Pancreas (tissue), 10 donors: ENCODE data around the gene RAF1. TPM values are rescaled to one million over a fixed set of nuclear protein-coding genes. Genes with fewer than 3 reads are reported as not detected.
"Not testable (repeated sequence)": the region's sequence is repeated elsewhere in the genome, so short reads cannot be mapped to it uniquely, and the experiment has no call there.

ENCODE experiments used
- ATAC-seq, 4 donors: fragments of 200-7000 bp; cut with Tn5 transposase; one replicate each; pipeline versions ENCODE4 v1.8.0 to v1.9.1; 2020; ENCODE audit warnings: mild to moderate bottlenecking in 4 of 4, moderate library complexity in 4 of 4
- DNase-seq, 6 donors: peaks; one replicate each; pipeline ENCODE4 v3.0.0-alpha.2; 2020
- FAIRE-seq: peaks from 2 replicates; lab custom pipeline; 2012; peaks lifted over from hg19 to GRCh38; lab: Jason Lieb, UNC
- H3K27ac ChIP-seq, 4 donors: fragments of 200-600 bp; sonication (generic); 1 replicate in 3 of 4; 2 replicates in 1 of 4; pipeline versions ENCODE4 v1.5.0 to v1.8.0; 2020
- H3K27me3 ChIP-seq, 4 donors: fragments of 200-600 bp; one replicate each; pipeline ENCODE4 v1.8.0; 2021
- H3K36me3 ChIP-seq, 3 donors: fragments of 200-600 bp; sonication (generic) in 1 of 3; one replicate each; pipeline versions ENCODE4 v1.5.0 to v1.8.0; 2020 to 2021
- H3K4me1 ChIP-seq, 3 donors: fragments of 200-600 bp; one replicate each; pipeline ENCODE4 v1.8.0; 2021
- H3K4me3 ChIP-seq, 4 donors: fragments of 200-600 bp; sonication (generic) in 2 of 4; one replicate each; pipeline versions ENCODE4 v1.5.0 to v1.8.0; 2020 to 2021
- H3K9me3 ChIP-seq, 4 donors: fragments of 200-600 bp; one replicate each; pipeline ENCODE4 v1.8.0; 2021
- CTCF ChIP-seq, 4 donors: fragments of 200-600 bp; sonication (generic) in 3 of 4; IDR thresholded peaks; one replicate each; pipeline versions ENCODE4 v1.5.0 to v1.8.0; 2021; ENCODE audit warnings: antibody characterized with exemption in 4 of 4
- WGBS, 2 donors: extraction: QIAGEN DNeasy Blood & Tissue Kit; methylation state at CpG; one replicate each; pipeline ENCODE4 v1.1.7; 2013; 5-methylcytosine and 5-hydroxymethylcytosine counted together
- intact Hi-C, 3 donors: fragments of 100-400 bp; cut with DNase I; formaldehyde crosslinking; loops; one replicate each; pipeline versions ENCODE4 v1.11.1 to v1.14.2; 2022
- polyA plus RNA-seq, 2 donors: library from polyadenylated mRNA; stranded (reverse); fragments of 200-250 nt; gene quantifications; one replicate each; pipeline ENCODE4 v1.2.3, GENCODE V29; 2013
- total RNA-seq, 6 donors: library from RNA; stranded (reverse); fragmentation: NEBNext Ultra II Directional in 4 of 6; extraction: Animal tissue kit (Norgen Biotek cat#: 25700) in 4 of 6; gene quantifications; one replicate each; pipeline versions ENCODE4 v1.2.1 to v1.2.4, GENCODE V29; 2021 to 2023
- donor health status: healthy with polysubstance abuse.
- donor health status: DM: no; HTN: no; CAD: no; lungs with moderate emphysema.
- donor health status: DM: no; HTN: no; CAD: no.
- donor health status: control.
- donor health status: control.
- donor health status: Bipolar disorder and iron deficiency.
- donor health status: DM: yes; HTN: yes; CAD: no.
- donor health status: DM: no; HTN: no; CAD: no.
- donor health status: DM: no; HTN: no; CAD: no.
- donor health status: DM: yes; HTN: yes; CAD: no.

The RAF1 gene
- total and polyA plus RNA-seq, 8 donors = 29.1 to 46.9 (median 38.1) TPM

DNA sequence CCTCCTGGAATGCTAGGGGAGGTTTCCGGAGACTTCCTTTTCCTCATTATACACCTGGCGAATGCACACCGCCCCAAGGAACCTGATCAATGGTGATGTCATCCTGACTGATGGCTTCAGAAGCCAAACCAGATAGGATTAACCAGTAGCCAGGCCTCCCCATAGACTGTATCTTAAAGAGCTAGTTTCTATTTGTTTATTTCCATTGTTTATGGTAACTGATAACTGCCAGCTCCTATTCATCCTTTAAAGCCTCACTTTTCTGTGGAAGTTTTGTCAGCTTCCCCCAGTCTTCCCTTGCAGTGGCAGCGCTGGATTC lies 118.5 kb downstream of the RAF1 start, which contains the start of gene MKRN2OS:
TSS of gene MKRN2OS (minus strand) at position 27 of the 319 bp plus-strand sequence. CDS start 35 bp downstream, outside the sequence.
- Histone ChIP-seq H3K36me3 (no peaks in the 10 kb centered on the region), H3K27ac (peak within 1 kb of the TSS; percentile 44 to 69 (median 56)), H3K9me3 (no peaks in the 10 kb centered on the region), H3K4me3 (peak within 1 kb of the TSS; percentile 19 to 57 (median 36)), H3K27me3 (no peaks in the 10 kb centered on the region), H3K4me1 (peaks cover 0 to 5% (median 0%) of the 10 kb centered on the region in 3 donors)
- TF ChIP-seq CTCF (IDR thresholded peaks at IDR 0.05) = no peak
- FAIRE-seq (no peak), ATAC-seq (peak; percentile 97 to 98 (median 98)), DNase-seq (peak; percentile 65 to 82 (median 72))
- intact Hi-C loops = no loop called here
- WGBS, 2 donors = 17 to 22% methylated on average over 4 of the region's 4 CpGs

- Histone ChIP-seq H3K4me1 (peaks cover 0 to 5% (median 0%) of the 10 kb centered on the region in 3 donors), H3K27ac (peak overlapping the region; percentile 44 to 69 (median 56)), H3K36me3 (no peaks in the 10 kb centered on the region), H3K9me3 (no peaks in the 10 kb centered on the region), H3K4me3 (peak overlapping the region; percentile 19 to 57 (median 36)), H3K27me3 (no peaks in the 10 kb centered on the region)
- WGBS, 2 donors = 27 to 29% methylated on average over 11 of the region's 11 CpGs
- TF ChIP-seq CTCF (IDR thresholded peaks at IDR 0.05) = no peak
- DNase-seq (no peak), FAIRE-seq (no peak), ATAC-seq (peak; percentile 23 to 40 (median 28))
- intact Hi-C loops = no loop called here
Observed at GRCh38 chr3:12544652-12545472, 119.1 kb downstream of the RAF1 start.

DNA sequence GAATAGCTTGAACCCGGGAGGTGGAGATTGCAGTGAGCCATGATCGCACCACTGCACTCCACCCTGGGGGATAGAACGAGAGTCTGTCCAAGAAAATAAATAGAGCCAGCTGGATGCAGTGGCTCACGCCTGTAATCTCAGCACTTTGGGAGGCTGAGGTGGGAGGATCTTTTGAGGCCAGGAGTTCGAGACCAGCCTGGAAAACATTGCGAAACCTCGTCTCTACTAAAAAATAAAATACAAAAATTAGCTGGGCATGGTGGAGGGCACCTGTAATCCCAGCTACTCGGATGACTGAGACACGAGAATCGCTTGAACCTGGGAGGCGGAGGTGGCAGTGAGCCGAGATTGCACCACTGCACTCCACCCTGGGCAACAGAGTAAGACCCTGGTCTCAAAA lies 120.4 kb downstream of the RAF1 start:
- H3K9me3 ChIP-seq, intact Hi-C loops, ATAC-seq, H3K4me1 ChIP-seq, H3K36me3 ChIP-seq, H3K27ac ChIP-seq, H3K27me3 ChIP-seq, DNase-seq, H3K4me3 ChIP-seq, FAIRE-seq: not testable (repeated sequence)
- 89% methylated on average over 12 of the region's 12 CpGs for WGBS, 2 donors

- no peak for TF ChIP-seq CTCF (IDR thresholded peaks at IDR 0.05)
- no peak for DNase-seq
- no peak for ATAC-seq
- Histone ChIP-seq H3K4me3 (no peak overlapping the region), H3K27me3 (no peaks in the 10 kb centered on the region), H3K4me1 (peaks cover 0 to 5% (median 0%) of the 10 kb centered on the region in 3 donors), H3K9me3 (no peaks in the 10 kb centered on the region), H3K27ac (no peak overlapping the region), H3K36me3 (no peaks in the 10 kb centered on the region)
- FAIRE-seq = no peak
- WGBS, 2 donors = 66 to 71% methylated on average over 8 of the region's 8 CpGs
- intact Hi-C loops = no loop called here
Observed at GRCh38 chr3:12541625-12542024, 122.3 kb downstream of the RAF1 start.

- intact Hi-C loops = no loop called here
Observed at GRCh38 chr3:12536423-12536822, 127.5 kb downstream of the RAF1 start.

More at GRCh38 chr3:12536423-12536822, 127.5 kb downstream of the RAF1 start:
- no peak overlapping the region for H3K4me3 ChIP-seq
- no peak for DNase-seq
- no peaks in the 10 kb centered on the region for H3K27me3 ChIP-seq
- no peak overlapping the region for H3K27ac ChIP-seq
- no peak for TF ChIP-seq CTCF (IDR thresholded peaks at IDR 0.05)
- peaks cover 0 to 14% (median 3%) of the 10 kb centered on the region in 3 donors for H3K36me3 ChIP-seq
- 80 to 84% methylated on average over 6 of the region's 6 CpGs for WGBS, 2 donors
- no peaks in the 10 kb centered on the region for H3K9me3 ChIP-seq
- ATAC-seq = no peak
- no peak for FAIRE-seq
- H3K4me1 ChIP-seq = no peaks in the 10 kb centered on the region

Other genes starting within 250 kb of the RAF1 start
- gene TSEN2, start 179.6 kb downstream of the RAF1 start, total RNA-seq = 10 to 100 TPM in 2 of 6 donors, 1 to 10 TPM in 4; 8.7 to 12.8 (median 9.1) TPM
- gene TSEN2, start 179.6 kb downstream of the RAF1 start, polyA plus RNA-seq = 10 to 100 TPM; 15.3 to 17.0 TPM
- 1 to 10 TPM; 1.5 to 3.9 (median 2.4) TPM for gene MKRN2OS, start 118.6 kb downstream of the RAF1 start, total RNA-seq
- gene MKRN2OS, start 118.6 kb downstream of the RAF1 start, polyA plus RNA-seq = 1 to 10 TPM; 1.9 to 3.2 TPM
- 10 to 100 TPM; 11.8 to 17.0 (median 13.9) TPM for gene MKRN2, start 107.0 kb downstream of the RAF1 start, total RNA-seq
- 10 to 100 TPM in 1 of 2 donors, 1 to 10 TPM in 1; 8.5 to 11.8 TPM for gene MKRN2, start 107.0 kb downstream of the RAF1 start, polyA plus RNA-seq
- gene TMEM40, start 95.1 kb upstream of the RAF1 start, total RNA-seq = not detected
- gene TMEM40, start 95.1 kb upstream of the RAF1 start, polyA plus RNA-seq = under 1 TPM in 1 of 2 donors, not detected in 1; 0.38 TPM
- gene CAND2, start 132.6 kb upstream of the RAF1 start, total RNA-seq = 1 to 10 TPM; 1.6 to 3.8 (median 2.9) TPM
- 1 to 10 TPM; 3.3 to 6.2 TPM for gene CAND2, start 132.6 kb upstream of the RAF1 start, polyA plus RNA-seq
- gene RPL32, start 177.4 kb upstream of the RAF1 start, total RNA-seq = 1,000 to 10,000 TPM in 4 of 6 donors, 100 to 1,000 TPM in 2; 931 to 1,623 (median 1,120) TPM
- 1,000 to 10,000 TPM; 1,584 to 1,793 TPM for gene RPL32, start 177.4 kb upstream of the RAF1 start, polyA plus RNA-seq